Muscle layer of duodenum (tissue), 2 donors: ENCODE data around the gene TMEM208.

Source experiments
- H3K27ac ChIP-seq: one replicate; pipeline ENCODE4 v1.7.0; 2013; ENCODE audit warnings: mild to moderate bottlenecking, low read length
- H3K27me3 ChIP-seq: one replicate; pipeline ENCODE4 v1.7.0; 2013; ENCODE audit warnings: low read depth, mild to moderate bottlenecking, control low read depth, low read length
- H3K36me3 ChIP-seq, 2 donors: one replicate each; pipeline ENCODE4 v1.7.0; 2013; ENCODE audit warnings: low read length in 2 of 2, control low read depth in 1 of 2, mild to moderate bottlenecking in 1 of 2; ENCODE audit not compliant: insufficient read depth in 2 of 2, control insufficient read depth in 1 of 2
- H3K4me1 ChIP-seq, 2 donors: one replicate each; pipeline ENCODE4 v1.7.0; 2013; ENCODE audit warnings: low read length in 2 of 2, mild to moderate bottlenecking in 2 of 2, control low read depth in 1 of 2, moderate library complexity in 1 of 2; ENCODE audit not compliant: insufficient read depth in 2 of 2, control insufficient read depth in 1 of 2
- H3K4me3 ChIP-seq, 2 donors: one replicate each; pipeline ENCODE4 v1.7.0; 2013; ENCODE audit warnings: low read length in 2 of 2, low read depth in 1 of 2, mild to moderate bottlenecking in 1 of 2
- H3K9me3 ChIP-seq, 2 donors: one replicate each; pipeline ENCODE4 v1.7.0; 2013; ENCODE audit warnings: low read length in 2 of 2, control low read depth in 1 of 2, mild to moderate bottlenecking in 1 of 2; ENCODE audit not compliant: control insufficient read depth in 1 of 2
- donor health status: healthy.

Gene TMEM208

GRCh38 chr16:67259705-67260104 is 32.8 kb downstream of the TMEM208 start:
- Histone ChIP-seq H3K4me3 (no peak overlapping the region), H3K27ac (no peak overlapping the region), H3K4me1 (no peaks in the 10 kb centered on the region), H3K36me3 (no peaks in the 10 kb centered on the region), H3K9me3 (no peaks in the 10 kb centered on the region), H3K27me3 (no peaks in the 10 kb centered on the region)

GRCh38 chr16:67260426-67261063 is 33.6 kb downstream of the TMEM208 start:
- Histone ChIP-seq H3K27me3 (peaks cover 3% of the 10 kb centered on the region), H3K36me3 (no peaks in the 10 kb centered on the region), H3K4me3 (no peak overlapping the region), H3K4me1 (no peaks in the 10 kb centered on the region), H3K9me3 (no peaks in the 10 kb centered on the region), H3K27ac (no peak overlapping the region)

GRCh38 chr16:67263201-67263600 is 36.3 kb downstream of the TMEM208 start:
- Histone ChIP-seq H3K27me3 (peaks cover 3% of the 10 kb centered on the region), H3K4me3 (no peak overlapping the region), H3K4me1 (no peaks in the 10 kb centered on the region), H3K27ac (no peak overlapping the region), H3K9me3 (no peaks in the 10 kb centered on the region), H3K36me3 (no peaks in the 10 kb centered on the region)

- Histone ChIP-seq H3K27ac (no peak overlapping the region), H3K36me3 (no peaks in the 10 kb centered on the region), H3K9me3 (no peaks in the 10 kb centered on the region), H3K27me3 (peaks cover 3% of the 10 kb centered on the region), H3K4me1 (no peaks in the 10 kb centered on the region), H3K4me3 (no peak overlapping the region)
Measured at GRCh38 chr16:67264277-67264676, 37.3 kb downstream of the TMEM208 start.

- Histone ChIP-seq H3K36me3 (no peaks in the 10 kb centered on the region), H3K9me3 (no peaks in the 10 kb centered on the region), H3K27ac (no peak overlapping the region), H3K4me3 (no peak overlapping the region), H3K27me3 (peaks cover 3% of the 10 kb centered on the region), H3K4me1 (no peaks in the 10 kb centered on the region)
Measured at GRCh38 chr16:67264866-67265265, 37.9 kb downstream of the TMEM208 start.

- Histone ChIP-seq H3K27me3 (peaks cover 3% of the 10 kb centered on the region), H3K36me3 (no peaks in the 10 kb centered on the region), H3K4me3 (no peak overlapping the region), H3K27ac (no peak overlapping the region), H3K9me3 (no peaks in the 10 kb centered on the region), H3K4me1 (no peaks in the 10 kb centered on the region)
Measured at GRCh38 chr16:67265834-67266233, 38.9 kb downstream of the TMEM208 start.

GRCh38 chr16:67268136-67268579 is 41.2 kb downstream of the TMEM208 start:
- H3K9me3 ChIP-seq: no peaks in the 10 kb centered on the region
- no peak overlapping the region for H3K4me3 ChIP-seq
- no peaks in the 10 kb centered on the region for H3K4me1 ChIP-seq
- H3K27ac ChIP-seq: no peak overlapping the region
- no peaks in the 10 kb centered on the region for H3K36me3 ChIP-seq
- peaks cover 3% of the 10 kb centered on the region for H3K27me3 ChIP-seq

- Histone ChIP-seq H3K4me1 (no peaks in the 10 kb centered on the region), H3K9me3 (no peaks in the 10 kb centered on the region), H3K27me3 (peaks cover 3% of the 10 kb centered on the region), H3K4me3 (no peak overlapping the region), H3K36me3 (no peaks in the 10 kb centered on the region), H3K27ac (no peak overlapping the region)
Measured at GRCh38 chr16:67269766-67270165, 42.8 kb downstream of the TMEM208 start.

GRCh38 chr16:67270931-67271338 is 44.0 kb downstream of the TMEM208 start:
- H3K9me3 ChIP-seq: no peaks in the 10 kb centered on the region
- H3K27me3 ChIP-seq: no peaks in the 10 kb centered on the region
- H3K36me3 ChIP-seq: no peaks in the 10 kb centered on the region
- no peak overlapping the region for H3K4me3 ChIP-seq
- no peak overlapping the region for H3K27ac ChIP-seq
- no peaks in the 10 kb centered on the region for H3K4me1 ChIP-seq

GRCh38 chr16:67271446-67271845 is 44.5 kb downstream of the TMEM208 start:
- H3K27me3 ChIP-seq: no peaks in the 10 kb centered on the region
- H3K36me3 ChIP-seq: peaks cover 0 to 1% of the 10 kb centered on the region in 2 donors
- no peak overlapping the region for H3K27ac ChIP-seq
- no peak overlapping the region for H3K4me3 ChIP-seq
- H3K9me3 ChIP-seq: no peaks in the 10 kb centered on the region
- no peaks in the 10 kb centered on the region for H3K4me1 ChIP-seq

GRCh38 chr16:67275321-67275720 is 48.4 kb downstream of the TMEM208 start:
- H3K27ac ChIP-seq: no peak overlapping the region
- peaks cover 4 to 11% of the 10 kb centered on the region in 2 donors for H3K4me1 ChIP-seq
- H3K9me3 ChIP-seq: no peaks in the 10 kb centered on the region
- peaks cover 0 to 9% of the 10 kb centered on the region in 2 donors for H3K36me3 ChIP-seq
- no peak overlapping the region for H3K4me3 ChIP-seq
- no peaks in the 10 kb centered on the region for H3K27me3 ChIP-seq
